Measurements from ENCODE around the gene SMAD9. TPM values are rescaled to one million over a fixed set of nuclear protein-coding genes. Genes with fewer than 3 reads are reported as not detected.

The SMAD9 gene
- total RNA-seq, 2 experiments from 2014 or later, result not detected

- Mint-ChIP-seq H3K27ac (no peak overlapping the region), H3K9me3 (no peaks in the 10 kb centered on the region), H3K27me3 (peaks cover 26% of the 10 kb centered on the region), H3K36me3 (ENCODE audit: low read depth) (no peaks in the 10 kb centered on the region), H3K4me1 (ENCODE audit: low read depth) (no peaks in the 10 kb centered on the region), H3K4me3 (no peak overlapping the region)
- no peak overlapping the region for H3K27ac ChIP-seq (ENCODE audit: low read depth in 1 of 2, low read length in 2 of 2)
- ATAC-seq (ENCODE audit: poor library complexity), result no peak
- no peak overlapping the region for H3K4me3 ChIP-seq (ENCODE audit: low read length)
- no peaks in the 10 kb centered on the region for H3K4me1 ChIP-seq (ENCODE audit: insufficient read depth, low read length)
- CTCF ChIA-PET, result no interaction called here
- POLR2A ChIA-PET, result no interaction called here
- no peak for TF ChIP-seq CTCF (IDR thresholded peaks at IDR 0.05)
- intact Hi-C loops (cut with DNase I, micrococcal nuclease), result no loop called here
- H3K27me3 ChIP-seq (ENCODE audit: control insufficient read depth in 1 of 2, insufficient read depth in 2 of 2, low read length in 2 of 2), result no peaks in the 10 kb centered on the region
- no peaks in the 10 kb centered on the region for H3K36me3 ChIP-seq (ENCODE audit: insufficient read depth, low read length)
- H3K9me3 ChIP-seq (ENCODE audit: control insufficient read depth in 1 of 2, insufficient read depth in 1 of 2, low read length in 2 of 2), result peaks cover 0 to 4% of the 10 kb centered on the region in 2 experiments
- DNase-seq, result no peak
Observed at GRCh38 chr13:36882829-36883390, 37.1 kb downstream of the SMAD9 start.

GRCh38 chr13:36880961-36881360 lies 39.1 kb downstream of the SMAD9 start:
- Mint-ChIP-seq H3K4me3 (no peak overlapping the region), H3K9me3 (no peaks in the 10 kb centered on the region), H3K36me3 (ENCODE audit: low read depth) (no peaks in the 10 kb centered on the region), H3K27ac (no peak overlapping the region), H3K27me3 (peaks cover 13% of the 10 kb centered on the region), H3K4me1 (ENCODE audit: low read depth) (no peaks in the 10 kb centered on the region)
- ChIA-PET CTCF (no interaction called here), POLR2A (no interaction called here)
- Histone ChIP-seq H3K27me3 (ENCODE audit: control insufficient read depth in 1 of 2, insufficient read depth in 2 of 2, low read length in 2 of 2) (no peaks in the 10 kb centered on the region), H3K4me1 (ENCODE audit: insufficient read depth, low read length) (no peaks in the 10 kb centered on the region), H3K36me3 (ENCODE audit: insufficient read depth, low read length) (no peaks in the 10 kb centered on the region), H3K4me3 (ENCODE audit: low read length) (no peak overlapping the region), H3K27ac (ENCODE audit: low read depth in 1 of 2, low read length in 2 of 2) (no peak overlapping the region), H3K9me3 (ENCODE audit: control insufficient read depth in 1 of 2, insufficient read depth in 1 of 2, low read length in 2 of 2) (peaks cover 0 to 4% of the 10 kb centered on the region in 2 experiments)
- no peak for TF ChIP-seq CTCF (IDR thresholded peaks at IDR 0.05)
- no peak for DNase-seq
- no peak for ATAC-seq (ENCODE audit: poor library complexity)
- intact Hi-C loops (cut with DNase I, micrococcal nuclease), result no loop called here

- H3K27ac Mint-ChIP-seq, result no peak overlapping the region
- intact Hi-C loops (cut with DNase I, micrococcal nuclease), result no loop called here
- DNase-seq (no peak), ATAC-seq (ENCODE audit: poor library complexity) (no peak)
- ChIA-PET CTCF (no interaction called here), POLR2A (no interaction called here)
- H3K9me3 Mint-ChIP-seq, result no peaks in the 10 kb centered on the region
- H3K4me1 Mint-ChIP-seq (ENCODE audit: low read depth), result no peaks in the 10 kb centered on the region
- Histone ChIP-seq H3K4me3 (ENCODE audit: low read length) (no peak overlapping the region), H3K27me3 (ENCODE audit: control insufficient read depth in 1 of 2, insufficient read depth in 2 of 2, low read length in 2 of 2) (no peaks in the 10 kb centered on the region), H3K9me3 (ENCODE audit: control insufficient read depth in 1 of 2, insufficient read depth in 1 of 2, low read length in 2 of 2) (peaks cover 0 to 4% of the 10 kb centered on the region in 2 experiments), H3K36me3 (ENCODE audit: insufficient read depth, low read length) (no peaks in the 10 kb centered on the region), H3K4me1 (ENCODE audit: insufficient read depth, low read length) (no peaks in the 10 kb centered on the region), H3K27ac (ENCODE audit: low read depth in 1 of 2, low read length in 2 of 2) (no peak overlapping the region)
- peaks cover 5% of the 10 kb centered on the region for H3K27me3 Mint-ChIP-seq
- no peak for TF ChIP-seq CTCF (IDR thresholded peaks at IDR 0.05)
- H3K36me3 Mint-ChIP-seq (ENCODE audit: low read depth), result no peaks in the 10 kb centered on the region
- no peak overlapping the region for H3K4me3 Mint-ChIP-seq
Observed at GRCh38 chr13:36879218-36879938, 40.7 kb downstream of the SMAD9 start.
